ENCODE measurements around the gene RNF130.

DNA sequence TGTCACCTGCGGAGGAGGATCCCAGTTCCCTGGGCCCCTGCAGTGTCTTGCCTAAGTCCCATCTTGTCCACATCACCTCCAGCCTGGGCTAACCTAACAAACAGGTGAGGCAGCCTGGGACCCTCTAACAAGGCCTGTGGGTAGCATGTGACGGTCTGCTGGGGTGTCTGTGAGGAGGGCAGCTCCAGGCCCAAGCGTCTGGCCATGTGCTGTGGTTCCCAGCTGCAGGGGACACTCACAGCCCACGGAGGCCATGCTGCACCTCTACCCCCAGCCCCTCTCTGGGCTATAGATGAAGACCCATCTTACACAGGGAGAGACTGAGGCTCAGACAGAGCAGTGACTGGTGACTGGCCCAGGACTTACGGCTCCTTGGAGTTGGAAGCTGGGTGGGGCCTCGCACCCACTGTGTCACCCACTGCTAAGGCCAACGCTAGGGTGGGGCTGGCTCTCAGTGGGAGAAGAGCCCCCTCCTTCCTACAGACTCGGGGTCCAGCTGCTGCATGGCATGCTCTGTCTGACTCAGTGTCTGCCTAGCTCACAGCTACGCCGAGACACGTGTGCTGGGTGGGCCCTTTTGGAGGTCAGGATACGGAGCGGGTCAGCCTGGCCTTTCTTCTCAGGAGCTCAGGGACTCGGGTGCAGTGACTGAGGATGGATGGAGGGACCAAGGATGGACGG lies 40.8 kb upstream of the RNF130 start:
- TF ChIP-seq GATA2 (IDR thresholded peaks at IDR 0.05; ENCODE audit: low read depth, low read length), result no peak
- no peak for TF ChIP-seq GATA3 (IDR thresholded peaks at IDR 0.05; ENCODE audit: low read depth, low read length)

Data from SH-SY5Y (cell line).